ENCODE measurements around the gene VPS37D.

VPS37D gene

DNA sequence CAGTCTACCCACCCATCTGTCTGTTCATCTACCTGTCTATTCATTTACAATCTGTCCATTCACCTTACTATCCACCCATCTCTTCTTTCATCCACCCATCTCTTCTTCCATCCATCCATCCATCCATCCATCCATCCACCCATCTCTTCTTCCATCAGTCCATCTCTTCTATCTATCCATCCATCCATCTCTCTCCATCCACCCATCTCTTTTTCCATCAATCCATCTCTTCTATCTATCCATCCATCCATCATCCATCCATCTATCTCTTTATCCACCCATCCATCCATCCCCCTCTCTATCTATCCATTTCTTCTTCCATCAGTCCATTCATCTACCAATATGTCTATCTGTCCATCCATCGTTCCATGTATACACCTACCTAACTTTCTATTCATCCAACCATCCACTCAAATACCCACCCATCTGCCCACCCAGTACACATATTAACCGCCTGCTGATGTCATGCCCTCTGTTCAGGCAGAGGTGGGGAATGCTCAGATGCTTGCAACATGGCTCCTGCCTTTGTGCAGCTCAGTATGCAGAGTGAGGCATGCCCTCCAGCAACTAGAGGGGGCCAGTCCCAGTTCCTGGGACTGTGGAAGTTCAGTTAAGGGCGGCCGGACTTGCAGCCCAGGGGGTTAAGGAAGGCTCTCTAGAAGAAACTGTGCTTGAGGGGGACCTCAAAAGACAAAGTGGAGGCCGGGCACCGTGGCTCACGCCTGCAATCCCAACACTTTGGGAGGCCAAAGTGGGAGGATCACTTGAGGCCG, 32.0 kb upstream of the VPS37D start:
- Histone ChIP-seq H3K9me3 (ENCODE audit: control insufficient read depth, low read length) (no peaks in the 10 kb centered on the region), H3K79me2 (no peaks in the 10 kb centered on the region), H3K36me3 (ENCODE audit: control insufficient read depth, insufficient read depth, low read length) (no peaks in the 10 kb centered on the region), H3K4me2 (ENCODE audit: low read length) (no peak overlapping the region), H2AFZ (no peak overlapping the region), H3K9ac (no peak overlapping the region), H3K27me3 (ENCODE audit: control insufficient read depth, insufficient read depth, low read length) (no peaks in the 10 kb centered on the region), H3K27ac (no peak overlapping the region), H3K4me1 (no peaks in the 10 kb centered on the region), H3K4me3 (ENCODE audit: low read depth, low read length) (no peak overlapping the region)
- TF ChIP-seq, protein P1, sequence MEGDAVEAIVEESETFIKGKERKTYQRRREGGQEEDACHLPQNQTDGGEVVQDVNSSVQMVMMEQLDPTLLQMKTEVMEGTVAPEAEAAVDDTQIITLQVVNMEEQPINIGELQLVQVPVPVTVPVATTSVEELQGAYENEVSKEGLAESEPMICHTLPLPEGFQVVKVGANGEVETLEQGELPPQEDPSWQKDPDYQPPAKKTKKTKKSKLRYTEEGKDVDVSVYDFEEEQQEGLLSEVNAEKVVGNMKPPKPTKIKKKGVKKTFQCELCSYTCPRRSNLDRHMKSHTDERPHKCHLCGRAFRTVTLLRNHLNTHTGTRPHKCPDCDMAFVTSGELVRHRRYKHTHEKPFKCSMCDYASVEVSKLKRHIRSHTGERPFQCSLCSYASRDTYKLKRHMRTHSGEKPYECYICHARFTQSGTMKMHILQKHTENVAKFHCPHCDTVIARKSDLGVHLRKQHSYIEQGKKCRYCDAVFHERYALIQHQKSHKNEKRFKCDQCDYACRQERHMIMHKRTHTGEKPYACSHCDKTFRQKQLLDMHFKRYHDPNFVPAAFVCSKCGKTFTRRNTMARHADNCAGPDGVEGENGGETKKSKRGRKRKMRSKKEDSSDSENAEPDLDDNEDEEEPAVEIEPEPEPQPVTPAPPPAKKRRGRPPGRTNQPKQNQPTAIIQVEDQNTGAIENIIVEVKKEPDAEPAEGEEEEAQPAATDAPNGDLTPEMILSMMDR (IDR thresholded peaks at IDR 0.05) = no peak

DNA sequence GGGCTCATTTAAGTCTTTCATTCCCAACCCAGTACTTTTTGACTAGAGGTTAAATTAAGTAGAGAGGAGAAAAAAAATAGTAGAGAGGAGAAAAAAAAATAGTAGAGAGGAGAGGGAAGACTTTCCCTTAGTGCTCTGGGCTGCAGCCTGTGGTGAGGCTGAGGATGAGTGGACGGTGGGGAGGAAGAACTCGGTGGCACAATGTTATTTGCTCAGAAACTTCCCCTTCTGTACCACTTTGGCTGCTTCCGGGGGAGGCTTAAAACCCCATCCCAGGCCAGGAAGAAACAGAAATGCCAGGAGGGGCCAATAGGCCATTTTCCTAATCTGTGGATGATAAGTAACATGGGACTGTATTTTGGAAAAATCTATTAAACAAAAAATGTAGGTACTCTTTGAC, 28.7 kb upstream of the VPS37D start:
- no peak overlapping the region for H2AFZ ChIP-seq
- no peaks in the 10 kb centered on the region for H3K4me1 ChIP-seq

GRCh38 chr7:73642834-73643233, 24.8 kb upstream of the VPS37D start:
- no peaks in the 10 kb centered on the region for H3K9me3 ChIP-seq (ENCODE audit: control insufficient read depth, low read length)
- H3K79me2 ChIP-seq = no peaks in the 10 kb centered on the region
- no peaks in the 10 kb centered on the region for H3K27me3 ChIP-seq (ENCODE audit: control insufficient read depth, insufficient read depth, low read length)
- no peak overlapping the region for H3K4me2 ChIP-seq (ENCODE audit: low read length)
- H2AFZ ChIP-seq = no peak overlapping the region
- H3K36me3 ChIP-seq (ENCODE audit: control insufficient read depth, insufficient read depth, low read length) = no peaks in the 10 kb centered on the region
- H3K9ac ChIP-seq = no peak overlapping the region
- H3K27ac ChIP-seq = no peak overlapping the region
- no peaks in the 10 kb centered on the region for H3K4me1 ChIP-seq
- TF ChIP-seq, protein P1 (IDR thresholded peaks at IDR 0.05) = no peak
- H3K4me3 ChIP-seq (ENCODE audit: low read depth, low read length) = no peak overlapping the region

More for the DNA sequence above, 28.7 kb upstream of the VPS37D start:
- Histone ChIP-seq H3K36me3 (ENCODE audit: control insufficient read depth, insufficient read depth, low read length) (no peaks in the 10 kb centered on the region), H3K27ac (no peak overlapping the region), H3K4me2 (ENCODE audit: low read length) (no peak overlapping the region), H3K9ac (no peak overlapping the region), H3K27me3 (ENCODE audit: control insufficient read depth, insufficient read depth, low read length) (no peaks in the 10 kb centered on the region), H3K9me3 (ENCODE audit: control insufficient read depth, low read length) (no peaks in the 10 kb centered on the region), H3K4me3 (ENCODE audit: low read depth, low read length) (no peak overlapping the region), H3K79me2 (no peaks in the 10 kb centered on the region)
- TF ChIP-seq, protein P1 (IDR thresholded peaks at IDR 0.05) = no peak

GRCh38 chr7:73644688-73645286, 22.8 kb upstream of the VPS37D start:
- Histone ChIP-seq H3K9me3 (ENCODE audit: control insufficient read depth, low read length) (no peaks in the 10 kb centered on the region), H3K4me2 (ENCODE audit: low read length) (no peak overlapping the region), H3K27ac (no peak overlapping the region), H3K4me1 (no peaks in the 10 kb centered on the region), H3K79me2 (no peaks in the 10 kb centered on the region), H2AFZ (no peak overlapping the region), H3K27me3 (ENCODE audit: control insufficient read depth, insufficient read depth, low read length) (no peaks in the 10 kb centered on the region), H3K36me3 (ENCODE audit: control insufficient read depth, insufficient read depth, low read length) (no peaks in the 10 kb centered on the region), H3K4me3 (ENCODE audit: low read depth, low read length) (no peak overlapping the region), H3K9ac (no peak overlapping the region)
- TF ChIP-seq, protein P1 (IDR thresholded peaks at IDR 0.05) = no peak
